ENCODE results near the gene CAB39.

The CAB39 gene

DNA sequence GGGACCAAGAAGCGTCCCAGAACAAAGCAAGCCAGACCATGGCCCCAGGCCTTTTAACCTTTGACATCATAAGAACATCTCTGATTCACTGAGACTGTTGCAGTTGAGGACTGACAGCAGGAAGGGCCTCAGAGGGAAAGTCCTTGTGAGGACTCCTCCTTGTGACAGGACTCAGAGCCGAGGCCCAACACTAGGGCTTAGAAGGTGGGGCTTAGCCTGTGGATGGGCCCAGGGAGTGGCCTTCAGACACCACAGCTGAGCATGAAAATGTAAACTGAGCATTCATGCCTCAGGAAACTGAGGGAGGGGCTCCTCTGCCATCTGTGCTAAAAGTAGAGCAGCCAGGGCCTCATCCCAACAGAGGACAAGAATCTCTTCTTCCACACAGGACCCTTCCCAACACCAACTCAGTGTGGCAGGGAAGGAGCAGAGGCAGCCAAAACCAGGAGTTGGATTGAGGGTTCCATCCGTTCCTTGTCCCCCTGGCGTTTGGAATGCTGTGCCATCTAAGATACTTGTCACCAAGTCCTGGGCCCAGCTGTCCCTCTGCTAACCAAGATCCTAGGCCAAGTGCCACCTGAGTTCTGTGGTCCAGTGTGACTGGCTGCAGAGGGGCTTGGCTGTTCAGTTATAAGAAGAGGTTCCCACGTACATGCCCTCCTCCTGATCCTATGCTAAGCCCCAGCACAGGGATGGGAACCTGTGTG, 37.5 kb upstream of the CAB39 start:
- TF ChIP-seq, protein P1, sequence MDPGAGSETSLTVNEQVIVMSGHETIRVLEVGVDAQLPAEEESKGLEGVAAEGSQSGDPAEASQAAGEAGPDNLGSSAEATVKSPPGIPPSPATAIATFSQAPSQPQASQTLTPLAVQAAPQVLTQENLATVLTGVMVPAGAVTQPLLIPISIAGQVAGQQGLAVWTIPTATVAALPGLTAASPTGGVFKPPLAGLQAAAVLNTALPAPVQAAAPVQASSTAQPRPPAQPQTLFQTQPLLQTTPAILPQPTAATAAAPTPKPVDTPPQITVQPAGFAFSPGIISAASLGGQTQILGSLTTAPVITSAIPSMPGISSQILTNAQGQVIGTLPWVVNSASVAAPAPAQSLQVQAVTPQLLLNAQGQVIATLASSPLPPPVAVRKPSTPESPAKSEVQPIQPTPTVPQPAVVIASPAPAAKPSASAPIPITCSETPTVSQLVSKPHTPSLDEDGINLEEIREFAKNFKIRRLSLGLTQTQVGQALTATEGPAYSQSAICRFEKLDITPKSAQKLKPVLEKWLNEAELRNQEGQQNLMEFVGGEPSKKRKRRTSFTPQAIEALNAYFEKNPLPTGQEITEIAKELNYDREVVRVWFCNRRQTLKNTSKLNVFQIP (CRISPR knock-in tag; IDR thresholded peaks at IDR 0.05; ENCODE audit: borderline replicate concordance, low read depth) = no peak
- TF ChIP-seq SNAI2 (CRISPR knock-in tag; IDR thresholded peaks at IDR 0.05) = no peak
- TF ChIP-seq TCF4 (CRISPR knock-in tag; IDR thresholded peaks at IDR 0.05; ENCODE audit: borderline replicate concordance) = no peak
- TF ChIP-seq ZNF70 (CRISPR knock-in tag; IDR thresholded peaks at IDR 0.05) = no peak
- no peak for TF ChIP-seq ZFP30 (CRISPR knock-in tag; IDR thresholded peaks at IDR 0.05)
- TF ChIP-seq ZNF565 (CRISPR knock-in tag; conservative IDR thresholded peaks at IDR 0.05; ENCODE audit: low read depth) = no peak
- TF ChIP-seq, protein P2, sequence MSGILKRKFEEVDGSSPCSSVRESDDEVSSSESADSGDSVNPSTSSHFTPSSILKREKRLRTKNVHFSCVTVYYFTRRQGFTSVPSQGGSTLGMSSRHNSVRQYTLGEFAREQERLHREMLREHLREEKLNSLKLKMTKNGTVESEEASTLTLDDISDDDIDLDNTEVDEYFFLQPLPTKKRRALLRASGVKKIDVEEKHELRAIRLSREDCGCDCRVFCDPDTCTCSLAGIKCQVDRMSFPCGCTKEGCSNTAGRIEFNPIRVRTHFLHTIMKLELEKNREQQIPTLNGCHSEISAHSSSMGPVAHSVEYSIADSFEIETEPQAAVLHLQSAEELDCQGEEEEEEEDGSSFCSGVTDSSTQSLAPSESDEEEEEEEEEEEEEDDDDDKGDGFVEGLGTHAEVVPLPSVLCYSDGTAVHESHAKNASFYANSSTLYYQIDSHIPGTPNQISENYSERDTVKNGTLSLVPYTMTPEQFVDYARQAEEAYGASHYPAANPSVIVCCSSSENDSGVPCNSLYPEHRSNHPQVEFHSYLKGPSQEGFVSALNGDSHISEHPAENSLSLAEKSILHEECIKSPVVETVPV (CRISPR knock-in tag; IDR thresholded peaks at IDR 0.05) = no peak
- TF ChIP-seq TOX (CRISPR knock-in tag; IDR thresholded peaks at IDR 0.05; ENCODE audit: borderline replicate concordance) = no peak
- TF ChIP-seq RARB (CRISPR knock-in tag; IDR thresholded peaks at IDR 0.05) = no peak
- TF ChIP-seq, protein P3, sequence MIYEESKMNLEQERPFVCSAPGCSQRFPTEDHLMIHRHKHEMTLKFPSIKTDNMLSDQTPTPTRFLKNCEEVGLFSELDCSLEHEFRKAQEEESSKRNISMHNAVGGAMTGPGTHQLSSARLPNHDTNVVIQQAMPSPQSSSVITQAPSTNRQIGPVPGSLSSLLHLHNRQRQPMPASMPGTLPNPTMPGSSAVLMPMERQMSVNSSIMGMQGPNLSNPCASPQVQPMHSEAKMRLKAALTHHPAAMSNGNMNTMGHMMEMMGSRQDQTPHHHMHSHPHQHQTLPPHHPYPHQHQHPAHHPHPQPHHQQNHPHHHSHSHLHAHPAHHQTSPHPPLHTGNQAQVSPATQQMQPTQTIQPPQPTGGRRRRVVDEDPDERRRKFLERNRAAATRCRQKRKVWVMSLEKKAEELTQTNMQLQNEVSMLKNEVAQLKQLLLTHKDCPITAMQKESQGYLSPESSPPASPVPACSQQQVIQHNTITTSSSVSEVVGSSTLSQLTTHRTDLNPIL (CRISPR knock-in tag; IDR thresholded peaks at IDR 0.05; ENCODE audit: low read depth) = no peak
- no peak for TF ChIP-seq ZC3H10 (CRISPR knock-in tag; IDR thresholded peaks at IDR 0.05)
- TF ChIP-seq, protein P4, sequence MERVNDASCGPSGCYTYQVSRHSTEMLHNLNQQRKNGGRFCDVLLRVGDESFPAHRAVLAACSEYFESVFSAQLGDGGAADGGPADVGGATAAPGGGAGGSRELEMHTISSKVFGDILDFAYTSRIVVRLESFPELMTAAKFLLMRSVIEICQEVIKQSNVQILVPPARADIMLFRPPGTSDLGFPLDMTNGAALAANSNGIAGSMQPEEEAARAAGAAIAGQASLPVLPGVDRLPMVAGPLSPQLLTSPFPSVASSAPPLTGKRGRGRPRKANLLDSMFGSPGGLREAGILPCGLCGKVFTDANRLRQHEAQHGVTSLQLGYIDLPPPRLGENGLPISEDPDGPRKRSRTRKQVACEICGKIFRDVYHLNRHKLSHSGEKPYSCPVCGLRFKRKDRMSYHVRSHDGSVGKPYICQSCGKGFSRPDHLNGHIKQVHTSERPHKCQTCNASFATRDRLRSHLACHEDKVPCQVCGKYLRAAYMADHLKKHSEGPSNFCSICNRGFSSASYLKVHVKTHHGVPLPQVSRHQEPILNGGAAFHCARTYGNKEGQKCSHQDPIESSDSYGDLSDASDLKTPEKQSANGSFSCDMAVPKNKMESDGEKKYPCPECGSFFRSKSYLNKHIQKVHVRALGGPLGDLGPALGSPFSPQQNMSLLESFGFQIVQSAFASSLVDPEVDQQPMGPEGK (CRISPR knock-in tag; IDR thresholded peaks at IDR 0.05; ENCODE audit: borderline replicate concordance) = no peak
- TF ChIP-seq PPARA (CRISPR knock-in tag; IDR thresholded peaks at IDR 0.05; ENCODE audit: borderline replicate concordance) = no peak
- TF ChIP-seq GLIS3 (CRISPR knock-in tag; IDR thresholded peaks at IDR 0.05) = no peak
- TF ChIP-seq OSR1 (CRISPR knock-in tag; IDR thresholded peaks at IDR 0.05) = no peak
- no peak for TF ChIP-seq CSDC2 (CRISPR knock-in tag; IDR thresholded peaks at IDR 0.05)
- TF ChIP-seq BACH2 (CRISPR knock-in tag; IDR thresholded peaks at IDR 0.05; ENCODE audit: borderline replicate concordance) = no peak
- ATAC-seq = no peak

DNA sequence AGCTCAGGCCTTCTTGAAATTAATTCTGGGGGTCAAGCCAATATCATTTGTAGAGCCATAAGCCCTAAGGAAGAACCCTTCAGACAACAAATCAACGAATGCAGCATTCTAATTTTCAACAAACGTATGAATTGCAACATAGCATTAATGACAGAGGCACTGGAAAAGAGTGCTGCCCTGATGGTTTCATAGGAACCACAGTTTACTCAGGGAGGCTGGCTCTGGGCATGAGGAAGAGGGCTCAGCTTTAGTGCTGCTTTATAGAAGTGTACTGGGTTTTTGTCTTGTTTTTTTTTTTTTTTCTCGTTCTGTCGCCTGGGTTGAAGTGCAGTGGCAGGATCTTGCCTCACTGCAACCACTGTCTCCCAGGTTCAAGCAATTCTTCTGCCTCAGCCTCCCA, 36.1 kb upstream of the CAB39 start:
- ATAC-seq = no peak
- no peak for TF ChIP-seq CSDC2 (CRISPR knock-in tag; IDR thresholded peaks at IDR 0.05)
- no peak for TF ChIP-seq ARNTL (CRISPR knock-in tag; IDR thresholded peaks at IDR 0.05; ENCODE audit: borderline replicate concordance, low read depth)
- TF ChIP-seq, protein P5, sequence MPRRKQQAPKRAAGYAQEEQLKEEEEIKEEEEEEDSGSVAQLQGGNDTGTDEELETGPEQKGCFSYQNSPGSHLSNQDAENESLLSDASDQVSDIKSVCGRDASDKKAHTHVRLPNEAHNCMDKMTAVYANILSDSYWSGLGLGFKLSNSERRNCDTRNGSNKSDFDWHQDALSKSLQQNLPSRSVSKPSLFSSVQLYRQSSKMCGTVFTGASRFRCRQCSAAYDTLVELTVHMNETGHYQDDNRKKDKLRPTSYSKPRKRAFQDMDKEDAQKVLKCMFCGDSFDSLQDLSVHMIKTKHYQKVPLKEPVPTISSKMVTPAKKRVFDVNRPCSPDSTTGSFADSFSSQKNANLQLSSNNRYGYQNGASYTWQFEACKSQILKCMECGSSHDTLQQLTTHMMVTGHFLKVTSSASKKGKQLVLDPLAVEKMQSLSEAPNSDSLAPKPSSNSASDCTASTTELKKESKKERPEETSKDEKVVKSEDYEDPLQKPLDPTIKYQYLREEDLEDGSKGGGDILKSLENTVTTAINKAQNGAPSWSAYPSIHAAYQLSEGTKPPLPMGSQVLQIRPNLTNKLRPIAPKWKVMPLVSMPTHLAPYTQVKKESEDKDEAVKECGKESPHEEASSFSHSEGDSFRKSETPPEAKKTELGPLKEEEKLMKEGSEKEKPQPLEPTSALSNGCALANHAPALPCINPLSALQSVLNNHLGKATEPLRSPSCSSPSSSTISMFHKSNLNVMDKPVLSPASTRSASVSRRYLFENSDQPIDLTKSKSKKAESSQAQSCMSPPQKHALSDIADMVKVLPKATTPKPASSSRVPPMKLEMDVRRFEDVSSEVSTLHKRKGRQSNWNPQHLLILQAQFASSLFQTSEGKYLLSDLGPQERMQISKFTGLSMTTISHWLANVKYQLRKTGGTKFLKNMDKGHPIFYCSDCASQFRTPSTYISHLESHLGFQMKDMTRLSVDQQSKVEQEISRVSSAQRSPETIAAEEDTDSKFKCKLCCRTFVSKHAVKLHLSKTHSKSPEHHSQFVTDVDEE (CRISPR knock-in tag; IDR thresholded peaks at IDR 0.05) = no peak
- TF ChIP-seq ZNF565 (CRISPR knock-in tag; conservative IDR thresholded peaks at IDR 0.05; ENCODE audit: low read depth) = no peak
- TF ChIP-seq, protein P4 (CRISPR knock-in tag; IDR thresholded peaks at IDR 0.05; ENCODE audit: borderline replicate concordance) = no peak
- TF ChIP-seq ZNF8 (CRISPR knock-in tag; IDR thresholded peaks at IDR 0.05) = no peak
- TF ChIP-seq, protein P1 (CRISPR knock-in tag; IDR thresholded peaks at IDR 0.05; ENCODE audit: borderline replicate concordance, low read depth) = no peak
- TF ChIP-seq ZC3H10 (CRISPR knock-in tag; IDR thresholded peaks at IDR 0.05) = no peak
- TF ChIP-seq, protein P2 (CRISPR knock-in tag; IDR thresholded peaks at IDR 0.05) = no peak
- no peak for TF ChIP-seq BACH2 (CRISPR knock-in tag; IDR thresholded peaks at IDR 0.05; ENCODE audit: borderline replicate concordance)
- TF ChIP-seq ISL1 (CRISPR knock-in tag; IDR thresholded peaks at IDR 0.05) = no peak
- no peak for TF ChIP-seq PPARA (CRISPR knock-in tag; IDR thresholded peaks at IDR 0.05; ENCODE audit: borderline replicate concordance)
- no peak for TF ChIP-seq OSR1 (CRISPR knock-in tag; IDR thresholded peaks at IDR 0.05)
- TF ChIP-seq GLIS3 (CRISPR knock-in tag; IDR thresholded peaks at IDR 0.05) = no peak
- TF ChIP-seq, protein P3 (CRISPR knock-in tag; IDR thresholded peaks at IDR 0.05; ENCODE audit: low read depth) = no peak
- TF ChIP-seq ZFP30 (CRISPR knock-in tag; IDR thresholded peaks at IDR 0.05) = no peak

All from SK-N-SH treated with all-trans-retinoic acid at 6 μM for 48 hours (cell line).